SH-SY5Y (cell line): ENCODE data around the gene RNF222.

Experiments used
- GATA2 ChIP-seq: IDR thresholded peaks from 2 replicates; pipeline ENCODE4 v1.6.1; 2011; ENCODE audit warnings: mild to moderate bottlenecking, low read depth, low read length
- GATA3 ChIP-seq: IDR thresholded peaks from 2 replicates; pipeline ENCODE4 v1.6.1; 2011; ENCODE audit warnings: low read depth, mild to moderate bottlenecking, low read length, moderate library complexity

Gene RNF222

DNA sequence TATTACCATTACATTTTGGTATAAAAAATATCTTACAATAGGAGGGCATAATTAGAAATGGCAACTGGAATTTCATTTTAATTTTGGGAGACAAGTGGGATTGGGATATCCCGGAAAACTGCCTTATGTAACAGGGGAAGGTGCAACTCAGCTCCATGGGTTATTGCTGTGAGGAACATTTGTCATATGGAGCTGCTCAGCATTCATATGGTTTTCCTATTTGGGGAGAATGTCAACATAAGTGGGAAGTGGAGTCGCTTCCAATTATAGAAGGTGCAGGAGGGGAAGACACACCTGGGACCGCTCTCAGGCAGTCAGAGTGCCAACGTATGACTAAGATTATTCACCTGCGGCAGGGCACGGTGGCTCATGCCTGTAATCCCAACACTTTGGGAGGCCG, 47.3 kb downstream of the RNF222 start:
- TF ChIP-seq GATA2 (no peak), GATA3 (no peak)

DNA sequence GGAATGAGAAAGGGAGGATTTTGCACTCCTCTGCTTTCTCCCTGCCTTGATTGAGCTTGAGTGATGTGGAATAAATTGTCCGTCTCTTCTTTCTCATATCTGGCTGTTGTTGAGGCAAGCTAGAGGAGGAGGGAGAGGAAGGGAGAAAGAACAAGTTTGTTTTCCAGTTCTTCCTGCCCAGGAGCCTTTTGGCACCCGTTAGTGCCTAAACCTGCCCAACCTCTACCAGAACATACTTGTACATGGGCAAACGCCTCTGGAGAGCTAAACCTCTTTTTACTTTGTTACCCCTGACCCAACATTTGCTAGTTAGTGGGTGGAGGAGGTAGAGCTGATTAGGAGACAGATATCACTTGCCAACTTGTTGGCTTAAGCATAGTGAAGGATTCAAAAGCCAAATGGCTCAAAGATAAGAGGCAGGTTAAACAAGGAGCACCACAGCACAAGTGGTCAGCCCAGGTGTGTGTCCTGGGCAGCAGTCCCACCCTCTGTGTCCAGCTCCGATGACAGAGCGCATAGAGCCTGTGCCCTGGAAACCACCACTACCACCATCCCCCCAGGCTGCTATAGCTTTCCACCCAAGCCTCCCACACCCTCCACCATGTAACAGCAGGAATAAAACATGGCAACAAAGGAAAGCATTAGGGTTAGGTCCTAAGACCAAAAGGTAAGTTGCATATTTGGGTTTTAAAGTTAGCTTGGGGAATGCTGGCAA, 51.5 kb downstream of the RNF222 start:
- TF ChIP-seq GATA2 (no peak), GATA3 (no peak)

DNA sequence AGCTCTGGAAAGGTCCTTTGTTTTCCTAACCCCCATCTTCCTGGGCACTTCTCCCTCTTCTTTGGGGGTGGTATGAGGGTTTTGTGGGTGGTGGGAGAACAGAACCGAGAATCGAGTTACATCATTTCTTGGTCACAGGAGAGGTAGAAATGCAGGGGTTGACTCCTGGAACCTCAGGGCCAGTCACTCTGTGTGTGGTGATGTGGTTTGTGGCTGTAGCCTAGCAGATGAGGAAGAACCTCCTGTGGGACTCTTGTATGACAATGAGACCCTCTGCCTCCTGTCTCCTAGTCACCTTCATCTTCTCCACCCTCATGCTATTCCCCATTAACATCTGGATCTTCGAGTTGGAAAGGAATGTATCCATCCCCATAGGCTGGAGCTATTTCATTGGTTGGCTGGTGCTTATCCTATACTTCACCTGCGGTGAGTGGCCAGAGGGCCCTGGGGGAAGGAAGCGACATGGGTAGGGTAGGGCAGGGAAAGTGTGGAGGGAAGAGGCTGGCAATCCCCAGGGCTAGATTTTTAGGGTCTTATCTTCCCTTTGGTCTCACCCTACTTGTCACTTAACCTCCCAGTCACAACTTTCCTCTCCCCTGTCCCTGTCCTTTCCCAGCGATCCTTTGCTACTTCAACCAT, 52.5 kb downstream of the RNF222 start:
- TF ChIP-seq GATA3 (no peak), GATA2 (no peak)

- TF ChIP-seq GATA2 = no peak
- TF ChIP-seq GATA3 = no peak
Observed at GRCh38 chr17:8341456-8341855, 56.2 kb downstream of the RNF222 start.
